K562 (cell line): Measurements from ENCODE around the gene NCAPD2. TPM values are rescaled to one million over a fixed set of nuclear protein-coding genes. Genes with fewer than 3 reads are reported as not detected.

ENCODE experiments used
- ATAC-seq: fragments of 200-7000 bp; cut with Tn5 transposase; 3 replicates; pipeline ENCODE4 v1.9.1; 2020; ENCODE audit warnings: moderate library complexity
- BruUV-seq: library from RNA; stranded (reverse); fragments of 400-500 nt; replicated peaks from 2 replicates; lab custom pipeline; 2021; lab: Mats Ljungman, UMichigan
- CTCF ChIA-PET: fragments of 300-600 bp; formaldehyde crosslinking; extraction: SDS; loops from one replicate; lab custom pipeline; 2021; ENCODE audit warnings: low intra/inter-chr PET ratio; lab: Yijun Ruan, JAX
- POLR2A ChIA-PET: fragments of 300-600, 350-650 bp; sonication (Branson Sonifier 250); formaldehyde crosslinking; extraction: SDS; loops from one replicate; lab custom pipeline; 2021; ENCODE audit warnings: antibody characterized with exemption, inconsistent platforms; lab: Yijun Ruan, JAX
- DNase-seq, 4 experiments: peaks; one replicate each; pipeline versions ENCODE4 v3.0.0 to v3.0.0-alpha.2; 2011 to 2018; ENCODE audit warnings: low spot score in 3 of 4, mixed read lengths in 3 of 4; ENCODE audit errors: extremely low read depth in 1 of 4
- FAIRE-seq: peaks from 2 replicates; lab custom pipeline; 2011; peaks lifted over from hg19 to GRCh38; lab: Jason Lieb, UNC
- H2AFZ ChIP-seq: 2 replicates; pipeline ENCODE4 v1.6.0; 2011; ENCODE audit warnings: low read depth, low read length, control low read depth, inconsistent platforms
- H3K27ac ChIP-seq: fragments of 200-600 bp; 3 replicates; pipeline ENCODE4 v1.8.0; 2011; ENCODE audit warnings: low read depth, mild to moderate bottlenecking, control low read depth, inconsistent platforms, low read length, moderate library complexity, mixed read lengths; ENCODE audit errors: extremely low read depth
- H3K27me3 ChIP-seq, 2 experiments: fragments of 300-600 bp in 1 of 2; 2 replicates in 1 of 2; 3 replicates in 1 of 2; pipeline versions ENCODE4 v1.6.0 to v1.8.0; 2011; ENCODE audit warnings: inconsistent platforms in 2 of 2, low read length in 2 of 2, mild to moderate bottlenecking in 1 of 2, mixed read lengths in 1 of 2, moderate library complexity in 1 of 2; ENCODE audit not compliant: control insufficient read depth in 2 of 2, insufficient read depth in 2 of 2
- H3K36me3 ChIP-seq: fragments of 300-600 bp; 3 replicates; pipeline ENCODE4 v1.8.0; 2011; ENCODE audit warnings: mild to moderate bottlenecking, low read length, inconsistent platforms; ENCODE audit not compliant: control insufficient read depth, insufficient read depth
- H3K4me1 ChIP-seq, 2 experiments: fragments of 200-600 bp in 1 of 2; replicated peaks in 1 of 2; 2 replicates in 1 of 2; 3 replicates in 1 of 2; pipeline versions ENCODE4 v1.5.1 to v1.8.0; 2011; ENCODE audit warnings: inconsistent platforms in 2 of 2, low read length in 2 of 2, mild to moderate bottlenecking in 1 of 2, mixed read lengths in 1 of 2, moderate library complexity in 1 of 2; ENCODE audit not compliant: control insufficient read depth in 2 of 2, insufficient read depth in 2 of 2
- H3K4me2 ChIP-seq: 2 replicates; pipeline ENCODE4 v1.6.1; 2011; ENCODE audit warnings: low read length, control low read depth, inconsistent platforms, mixed read lengths; ENCODE audit not compliant: insufficient read depth
- H3K4me3 ChIP-seq: fragments of 200-600 bp; sonication (generic), shearing (Covaris generic); 2 replicates; pipeline ENCODE4 v1.5.1; 2016; ENCODE audit warnings: control low read depth, inconsistent platforms
- H3K79me2 ChIP-seq: fragments of 200-600 bp; 3 replicates; pipeline ENCODE4 v1.8.0; 2011; ENCODE audit warnings: low read length, inconsistent platforms; ENCODE audit not compliant: control insufficient read depth, insufficient read depth
- H3K9ac ChIP-seq, 2 experiments: 2 replicates each; pipeline versions ENCODE4 v1.6.0 to v1.6.1; 2011; ENCODE audit warnings: low read depth in 2 of 2, low read length in 2 of 2, control low read depth in 1 of 2, inconsistent platforms in 1 of 2, mild to moderate bottlenecking in 1 of 2, mixed read lengths in 1 of 2; ENCODE audit not compliant: insufficient read depth in 1 of 2
- H3K9me1 ChIP-seq: one replicate; pipeline ENCODE4 v1.6.0; 2011; ENCODE audit warnings: inconsistent platforms, mild to moderate bottlenecking, low read length, moderate library complexity; ENCODE audit not compliant: control insufficient read depth, insufficient read depth
- H3K9me3 ChIP-seq: replicated peaks from 2 replicates; pipeline ENCODE4 v1.5.1; 2011; ENCODE audit warnings: low read depth, low read length, inconsistent platforms; ENCODE audit not compliant: control insufficient read depth, insufficient read depth
- H4K20me1 ChIP-seq: replicated peaks from 2 replicates; pipeline ENCODE4 v1.6.1; 2011; ENCODE audit warnings: low read length, inconsistent platforms, mixed read lengths; ENCODE audit not compliant: control insufficient read depth, insufficient read depth
- ADNP ChIP-seq: fragments of 200-800 bp; sonication (Bioruptor generic); IDR thresholded peaks from 2 replicates; pipeline ENCODE4 v1.6.1; 2016; ENCODE audit warnings: missing genetic modification characterization, missing compliant biosample characterization
- ARID1B ChIP-seq: fragments of 450-650 bp; IDR thresholded peaks from 2 replicates; pipeline ENCODE4 v1.6.1; 2016; ENCODE audit warnings: antibody characterized with exemption, mild to moderate bottlenecking, inconsistent platforms
- BRCA1 ChIP-seq, 2 experiments: fragments of 450-650 bp in 1 of 2; sonication (generic) in 1 of 2; formaldehyde crosslinking in 1 of 2; IDR thresholded peaks; 2 replicates each; pipeline versions ENCODE4 v1.5.0 to v1.6.1; 2017 to 2020; ENCODE audit warnings: mild to moderate bottlenecking in 1 of 2, missing genetic modification reagents in 1 of 2
- GATAD2A ChIP-seq: fragments of 450-650 bp; IDR thresholded peaks from 2 replicates; pipeline ENCODE4 v1.6.1; 2017
- KDM2B ChIP-seq: fragments of 250-450 bp; sonication (Bioruptor Pico); IDR thresholded peaks from 2 replicates; pipeline ENCODE4 v1.8.0; 2021; ENCODE audit warnings: mild to moderate bottlenecking, moderate library complexity
- MEF2D ChIP-seq: conservative IDR thresholded peaks from 2 replicates; pipeline ENCODE4 v1.6.1; 2016; ENCODE audit warnings: low read depth, missing genetic modification characterization, missing compliant biosample characterization
- MYBL2 ChIP-seq, 2 experiments: fragments of 450-650 bp in 1 of 2; sonication (generic) in 1 of 2; formaldehyde crosslinking in 1 of 2; IDR thresholded peaks; 2 replicates each; pipeline versions ENCODE4 v1.6.1 to v1.8.1; 2017 to 2022; ENCODE audit warnings: borderline replicate concordance in 1 of 2, inconsistent platforms in 1 of 2, low read depth in 1 of 2, mild to moderate bottlenecking in 1 of 2, missing genetic modification reagents in 1 of 2, moderate library complexity in 1 of 2
- NR3C1 ChIP-seq: sonication (generic); formaldehyde crosslinking; IDR thresholded peaks from 2 replicates; pipeline ENCODE4 v1.8.1; 2022; ENCODE audit warnings: missing genetic modification reagents
- RBFOX2 ChIP-seq: fragments of 200-400 bp; formaldehyde crosslinking; IDR thresholded peaks from 2 replicates; pipeline ENCODE4 v1.6.1; 2017; ENCODE audit warnings: low read depth, mild to moderate bottlenecking, low read length, moderate library complexity
- RBM17 ChIP-seq: fragments of 200-400 bp; formaldehyde crosslinking; IDR thresholded peaks from 2 replicates; pipeline ENCODE4 v1.6.1; 2017; ENCODE audit warnings: low read depth, mild to moderate bottlenecking, low read length, borderline replicate concordance
- SMARCC2 ChIP-seq: fragments of 450-650 bp; IDR thresholded peaks from 2 replicates; pipeline ENCODE4 v1.6.1; 2017; ENCODE audit warnings: antibody characterized with exemption, moderate library complexity, mild to moderate bottlenecking, low read depth
- STAT5B ChIP-seq: fragments of 250-450 bp; sonication (Bioruptor Pico); IDR thresholded peaks from 2 replicates; pipeline ENCODE4 v1.8.0; 2021; ENCODE audit warnings: mild to moderate bottlenecking, inconsistent platforms
- TEAD1 ChIP-seq, 2 experiments: fragments of 450-650 bp in 1 of 2; sonication (generic) in 1 of 2; formaldehyde crosslinking; IDR thresholded peaks; 2 replicates each; pipeline versions ENCODE4 v1.4.0 to v1.8.0; 2020 to 2022; ENCODE audit warnings: mild to moderate bottlenecking in 2 of 2, missing genetic modification reagents in 1 of 2
- ZBTB7A ChIP-seq: IDR thresholded peaks from 2 replicates; pipeline ENCODE4 v1.6.1; 2011; ENCODE audit warnings: low read depth, mild to moderate bottlenecking, low read length, moderate library complexity, borderline replicate concordance; ENCODE audit not compliant: control insufficient read depth
- ZNF224 ChIP-seq: sonication (generic); formaldehyde crosslinking; IDR thresholded peaks from 2 replicates; pipeline ENCODE4 v1.8.0; 2022; ENCODE audit warnings: mild to moderate bottlenecking, missing genetic modification reagents
- ZNF511 ChIP-seq: sonication (generic); formaldehyde crosslinking; IDR thresholded peaks from 2 replicates; pipeline ENCODE4 v1.8.0; 2022; ENCODE audit warnings: mild to moderate bottlenecking, missing genetic modification reagents
- WGBS: fragments of 100-300 bp; shearing (Covaris generic); methylation state at CpG from one replicate; pipeline ENCODE4 v1.1.6; 2016; ENCODE audit warnings: low coverage, mixed read lengths; ENCODE audit not compliant: insufficient coverage; ENCODE audit errors: missing lambda C conversion rate; 5-methylcytosine and 5-hydroxymethylcytosine counted together
- in situ Hi-C: fragments of 300-500 bp; cut with MboI; formaldehyde crosslinking; loops from 4 replicates; pipeline ENCODE4 v1.15.0; 2018; ENCODE audit warnings: inconsistent platforms, mixed read lengths
- intact Hi-C: fragments of 100-400 bp; cut with micrococcal nuclease; formaldehyde crosslinking; loops from 2 replicates; pipeline ENCODE4 v1.14.2; 2022
- polyA plus RNA-seq, 8 experiments: library from polyadenylated mRNA; depleted of rRNA in 4 of 8; stranded (reverse) in 5 of 8; unstranded in 3 of 8; fragments of >200 nt; fragmentation: Nextera tagmentation in 2 of 8; fragmentation: Illumina TruSeq in 1 of 8; extraction: Ambion mirVana in 2 of 8; extraction: Trizol in 1 of 8; gene quantifications; 2 replicates each; pipeline versions ENCODE4 v1.2.1 to v1.2.3, GENCODE V29; 2011 to 2014; ENCODE audit warnings: inconsistent platforms in 1 of 8, missing spikeins in 1 of 8
- total RNA-seq, 7 experiments: library from RNA; depleted of rRNA in 6 of 7; stranded (reverse); fragments of >200 nt in 6 of 7; fragmentation: Illumina TruSeq in 2 of 7; extraction: Trizol in 2 of 7; gene quantifications; 2 replicates each; pipeline versions ENCODE4 v1.2.1 to v1.2.3, GENCODE V29; 2011 to 2021; ENCODE audit warnings: low replicate concordance in 1 of 7
- TF ChIP-seq, protein P1 (sequence below), 2 experiments: IDR thresholded peaks in 1 of 2; conservative IDR thresholded peaks in 1 of 2; 2 replicates each; pipeline ENCODE4 v1.6.1; 2016; ENCODE audit warnings: low read depth in 2 of 2, mild to moderate bottlenecking in 1 of 2, missing compliant biosample characterization in 1 of 2, missing genetic modification characterization in 1 of 2, moderate library complexity in 1 of 2

The NCAPD2 gene
- total and polyA plus RNA-seq, 9 of the 15 experiments (the other 6 are each of a cell fraction or from before 2014, with no cell fraction given): 16.9 to 93.7 (median 68.3) TPM

DNA sequence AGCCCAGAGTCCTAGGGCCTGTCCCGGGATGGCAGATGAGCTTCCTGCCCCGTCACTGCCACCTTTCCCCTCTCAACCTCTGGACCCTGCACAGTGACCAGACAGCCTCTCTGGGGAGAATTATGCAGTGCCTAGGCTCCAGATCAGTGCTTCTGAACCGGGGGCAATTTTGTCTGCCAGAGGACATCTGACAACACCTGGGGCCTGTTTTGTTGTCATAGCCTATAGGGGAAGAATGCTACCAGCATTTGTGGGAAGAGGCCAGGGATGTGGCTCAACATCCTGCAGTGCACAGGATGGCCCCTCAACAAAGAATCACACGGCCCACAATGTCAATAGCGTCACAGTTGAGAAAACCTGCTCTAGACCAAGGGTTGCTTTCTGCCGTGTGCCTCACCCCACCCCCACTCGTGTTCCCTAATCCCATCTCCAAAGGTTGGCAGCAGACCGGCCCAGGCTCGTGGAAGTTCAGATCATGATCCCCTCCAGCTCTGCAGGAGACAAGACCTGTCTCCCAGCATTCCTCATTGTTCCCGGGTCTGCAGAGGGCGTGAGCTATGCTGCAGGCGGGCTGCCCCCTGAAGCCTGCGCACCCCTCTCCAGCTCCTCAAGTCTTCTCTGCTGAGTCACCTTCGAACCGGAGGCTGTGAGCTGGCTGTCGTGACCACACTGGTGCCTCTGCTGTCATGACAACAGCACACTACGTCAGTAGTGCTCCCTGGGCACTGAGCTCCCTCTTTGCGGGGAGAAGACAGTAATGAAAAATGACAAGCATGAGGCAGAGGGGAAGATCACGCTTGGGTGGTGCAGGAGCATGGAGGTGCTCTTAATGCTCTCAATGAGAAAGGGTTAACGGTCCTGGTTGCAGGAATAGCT lies 38.4 kb downstream of the NCAPD2 start:
- DNase-seq: peak; percentile 65 to 92 (median 75)
- in situ Hi-C loops (no loop called here), intact Hi-C loops (loop anchor here (10.0 kb wide), 1 partner anchor 207 kb away; no protein-coding TSS in a partner anchor)
- no TSS peak for BruUV-seq
- peak; percentile 97 for FAIRE-seq
- peaks cover 75% of the 10 kb centered on the region for H3K36me3 ChIP-seq
- ATAC-seq: peak; percentile 62
- ChIA-PET CTCF (no interaction called here), POLR2A (interaction anchor here (0.6 to 1.7 kb wide), 11 partner anchors 9 to 339 kb away, joined by 3 to 5 read pairs (median 4); partner anchors contain the start of gene MRPL51)
- WGBS: 7% methylated on average over 17 of the region's 20 CpGs
- H3K27me3 ChIP-seq: no peaks in the 10 kb centered on the region
- no peaks in the 10 kb centered on the region for H3K9me1 ChIP-seq
- H3K9me3 ChIP-seq: no peaks in the 10 kb centered on the region
- H4K20me1 ChIP-seq: peaks cover 20% of the 10 kb centered on the region
- peak overlapping the region; percentile 90 for H3K4me2 ChIP-seq
- peak overlapping the region; percentile 87 for H3K27ac ChIP-seq
- H3K4me1 ChIP-seq: peaks cover 20 to 49% of the 10 kb centered on the region in 2 experiments; a peak in 4 of 5 replicates
- H3K4me3 ChIP-seq: peak overlapping the region; percentile 84
- H3K79me2 ChIP-seq: peaks cover 55% of the 10 kb centered on the region
- H2AFZ ChIP-seq: peak overlapping the region; percentile 49
- H3K9ac ChIP-seq: peak overlapping the region; percentile 84 to 100
- TF ChIP-seq RBFOX2: no peak; the same call in 1 of the 2 replicates
- TF ChIP-seq GATAD2A: no peak
- no peak for TF ChIP-seq MEF2D (tag)
- TF ChIP-seq TEAD1 (CRISPR knock-in tag; IDR thresholded peaks at IDR 0.05): no peak
- no peak for TF ChIP-seq KDM2B (CRISPR knock-in tag)
- TF ChIP-seq ADNP (tag): no peak
- peak; percentile 58; the same call in 1 of the 2 replicates for TF ChIP-seq ZBTB7A
- no peak for TF ChIP-seq RBM17
- no peak for TF ChIP-seq ZNF224 (CRISPR knock-in tag)
- TF ChIP-seq MYBL2 (IDR thresholded peaks at IDR 0.05; ENCODE audit: low read depth): no peak
- TF ChIP-seq MYBL2 (CRISPR knock-in tag; IDR thresholded peaks at IDR 0.05; ENCODE audit: borderline replicate concordance): no peak
- TF ChIP-seq, protein P1, sequence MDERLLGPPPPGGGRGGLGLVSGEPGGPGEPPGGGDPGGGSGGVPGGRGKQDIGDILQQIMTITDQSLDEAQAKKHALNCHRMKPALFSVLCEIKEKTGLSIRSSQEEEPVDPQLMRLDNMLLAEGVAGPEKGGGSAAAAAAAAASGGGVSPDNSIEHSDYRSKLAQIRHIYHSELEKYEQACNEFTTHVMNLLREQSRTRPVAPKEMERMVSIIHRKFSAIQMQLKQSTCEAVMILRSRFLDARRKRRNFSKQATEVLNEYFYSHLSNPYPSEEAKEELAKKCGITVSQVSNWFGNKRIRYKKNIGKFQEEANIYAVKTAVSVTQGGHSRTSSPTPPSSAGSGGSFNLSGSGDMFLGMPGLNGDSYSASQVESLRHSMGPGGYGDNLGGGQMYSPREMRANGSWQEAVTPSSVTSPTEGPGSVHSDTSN (CRISPR knock-in tag; IDR thresholded peaks at IDR 0.05; ENCODE audit: low read depth): no peak
- TF ChIP-seq, protein P1 (tag; conservative IDR thresholded peaks at IDR 0.05; ENCODE audit: low read depth): no peak; the same call in 1 of the 2 replicates
- TF ChIP-seq STAT5B: no peak
- no peak for TF ChIP-seq ZNF511 (CRISPR knock-in tag)
- TF ChIP-seq SMARCC2: 0 out of 2 replicates have a peak, but pooled peaks have one; percentile 54
- TF ChIP-seq BRCA1 (IDR thresholded peaks at IDR 0.05): no peak
- TF ChIP-seq BRCA1 (CRISPR knock-in tag; IDR thresholded peaks at IDR 0.05): no peak
- TF ChIP-seq ARID1B: peak; percentile 60
- no peak for TF ChIP-seq NR3C1 (CRISPR knock-in tag)
